SU-DHL-6 (cell line): ENCODE measurements around the gene PRRT4.

Experiments
- H2AFZ ChIP-seq: fragments of 200-600 bp; sonication (generic); 2 replicates; pipeline ENCODE4 v1.6.1; 2014; ENCODE audit warnings: low read depth, mild to moderate bottlenecking, moderate library complexity, mixed read lengths, antibody characterized with exemption, low read length; ENCODE audit not compliant: severe bottlenecking
- H3F3A ChIP-seq: fragments of 200-600 bp; shearing (Covaris generic); 2 replicates; pipeline ENCODE4 v1.6.0; 2016; ENCODE audit warnings: antibody characterized with exemption, mild to moderate bottlenecking; ENCODE audit not compliant: insufficient read depth
- H3K27ac ChIP-seq: fragments of 200-600 bp; sonication (generic); 2 replicates; pipeline ENCODE4 v1.5.1; 2016; ENCODE audit warnings: low read depth, mild to moderate bottlenecking, low read length, moderate library complexity, mixed read lengths
- H3K27me3 ChIP-seq: fragments of 200-600 bp; sonication (generic), shearing (Covaris generic); 2 replicates; pipeline ENCODE4 v1.6.0; 2014; ENCODE audit warnings: mild to moderate bottlenecking, low read length
- H3K36me3 ChIP-seq: fragments of 200-600 bp; sonication (generic); 2 replicates; pipeline ENCODE4 v1.6.1; 2014; ENCODE audit warnings: mild to moderate bottlenecking, low read length, mixed read lengths
- H3K4me2 ChIP-seq: fragments of 300-600, 200-600 bp; shearing (Covaris generic), sonication (generic); 2 replicates; pipeline ENCODE4 v1.6.0; 2014; ENCODE audit warnings: low read length, low read depth, mild to moderate bottlenecking; ENCODE audit not compliant: poor library complexity, severe bottlenecking
- H3K4me3 ChIP-seq: fragments of 200-600 bp; sonication (generic); 2 replicates; pipeline ENCODE4 v1.5.1; 2014; ENCODE audit warnings: antibody characterized with exemption, low read length, mild to moderate bottlenecking, mixed read lengths; ENCODE audit not compliant: insufficient read depth, poor library complexity, severe bottlenecking
- H3K79me2 ChIP-seq: fragments of 200-600 bp; sonication (generic); 2 replicates; pipeline ENCODE4 v1.6.1; 2014; ENCODE audit warnings: mild to moderate bottlenecking, low read length, moderate library complexity; ENCODE audit not compliant: insufficient read depth
- H3K9ac ChIP-seq: fragments of 200-600 bp; sonication (generic); 2 replicates; pipeline ENCODE4 v1.7.0; 2014; ENCODE audit warnings: mild to moderate bottlenecking, low read length
- H3K9me2 ChIP-seq: fragments of 200-600 bp; sonication (generic); replicated peaks from 2 replicates; pipeline ENCODE4 v1.6.1; 2014; ENCODE audit warnings: low read length; ENCODE audit not compliant: insufficient read depth
- H3K9me3 ChIP-seq: fragments of 200-600 bp; sonication (generic); 2 replicates; pipeline ENCODE4 v1.6.1; 2014; ENCODE audit warnings: low read length, mixed read lengths; ENCODE audit not compliant: insufficient read depth
- H4K20me1 ChIP-seq: fragments of 200-600 bp; sonication (generic); 2 replicates; pipeline ENCODE4 v1.6.1; 2014; ENCODE audit warnings: low read depth, mild to moderate bottlenecking, antibody characterized with exemption, low read length, moderate library complexity, mixed read lengths
- CTCF ChIP-seq: fragments of 200-600 bp; sonication (generic); IDR thresholded peaks from one replicate; pipeline ENCODE4 v1.5.1; 2017; ENCODE audit warnings: antibody characterized with exemption, mild to moderate bottlenecking, low read length, moderate library complexity; ENCODE audit not compliant: insufficient read depth, poor library complexity, severe bottlenecking
- EZH2phosphoT487 ChIP-seq: fragments of 200-600 bp; sonication (generic), shearing (Covaris generic); conservative IDR thresholded peaks from 2 replicates; pipeline ENCODE4 v1.6.1; 2018; ENCODE audit warnings: mild to moderate bottlenecking, antibody characterized with exemption, low read length, moderate library complexity, mixed read lengths

Gene PRRT4

DNA sequence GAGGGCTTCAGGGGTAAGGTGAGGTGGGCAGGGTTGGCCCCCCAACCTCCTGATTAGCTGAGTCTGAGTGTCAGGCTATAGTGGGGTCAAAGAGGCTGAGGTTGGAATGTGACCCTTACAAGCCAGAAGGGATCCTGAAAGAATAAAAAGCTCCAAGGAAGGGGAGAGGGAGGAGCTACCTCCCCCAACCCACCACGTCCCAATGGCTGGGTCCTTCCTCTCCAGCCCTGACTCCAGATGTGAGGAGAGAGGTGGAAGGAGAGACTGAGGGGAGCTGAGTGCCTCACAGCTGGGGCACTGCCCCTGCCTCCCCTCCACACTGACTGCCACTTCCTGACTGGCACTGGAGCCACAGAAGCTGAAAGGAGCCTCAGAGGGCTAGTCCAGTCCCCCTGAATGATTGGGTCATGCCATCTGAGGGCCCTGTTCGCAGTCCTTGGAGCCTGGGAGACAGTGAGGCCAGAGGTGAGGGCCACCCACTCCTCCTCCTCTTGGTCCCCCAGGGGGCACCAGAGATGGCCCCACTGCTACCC lies 27.7 kb upstream of the PRRT4 start:
- no peak overlapping the region for H3K9ac ChIP-seq
- TF ChIP-seq EZH2phosphoT487 (no peak), CTCF (no peak)
- no peak overlapping the region for H2AFZ ChIP-seq
- no peak overlapping the region for H3K4me2 ChIP-seq
- no peaks in the 10 kb centered on the region for H3K9me2 ChIP-seq
- no peaks in the 10 kb centered on the region for H3K79me2 ChIP-seq
- no peaks in the 10 kb centered on the region for H3F3A ChIP-seq
- H3K36me3 ChIP-seq, result no peaks in the 10 kb centered on the region
- H4K20me1 ChIP-seq, result no peaks in the 10 kb centered on the region
- no peaks in the 10 kb centered on the region for H3K9me3 ChIP-seq
- H3K27ac ChIP-seq, result no peak overlapping the region
- H3K27me3 ChIP-seq, result no peaks in the 10 kb centered on the region
- no peak overlapping the region for H3K4me3 ChIP-seq

GRCh38 chr7:128388145-128388485 lies 26.6 kb upstream of the PRRT4 start:
- no peaks in the 10 kb centered on the region for H3F3A ChIP-seq
- TF ChIP-seq EZH2phosphoT487 (no peak), CTCF (no peak)
- no peak overlapping the region for H3K9ac ChIP-seq
- no peak overlapping the region for H3K27ac ChIP-seq
- no peaks in the 10 kb centered on the region for H3K9me3 ChIP-seq
- no peak overlapping the region for H3K4me2 ChIP-seq
- H4K20me1 ChIP-seq, result no peaks in the 10 kb centered on the region
- H3K4me3 ChIP-seq, result no peak overlapping the region
- no peaks in the 10 kb centered on the region for H3K36me3 ChIP-seq
- H2AFZ ChIP-seq, result no peak overlapping the region
- H3K27me3 ChIP-seq, result no peaks in the 10 kb centered on the region
- no peaks in the 10 kb centered on the region for H3K79me2 ChIP-seq
- H3K9me2 ChIP-seq, result no peaks in the 10 kb centered on the region

- TF ChIP-seq EZH2phosphoT487 (no peak), CTCF (peak; percentile 71)
- no peaks in the 10 kb centered on the region for H3K36me3 ChIP-seq
- H3K9me2 ChIP-seq, result no peaks in the 10 kb centered on the region
- H3K9ac ChIP-seq, result no peak overlapping the region
- H2AFZ ChIP-seq, result no peak overlapping the region
- no peak overlapping the region for H3K27ac ChIP-seq
- no peaks in the 10 kb centered on the region for H3K9me3 ChIP-seq
- no peak overlapping the region for H3K4me3 ChIP-seq
- no peak overlapping the region for H3K4me2 ChIP-seq
- H4K20me1 ChIP-seq, result no peaks in the 10 kb centered on the region
- no peaks in the 10 kb centered on the region for H3F3A ChIP-seq
- no peaks in the 10 kb centered on the region for H3K79me2 ChIP-seq
- H3K27me3 ChIP-seq, result no peaks in the 10 kb centered on the region
Observed at GRCh38 chr7:128387216-128388144, 26.0 kb upstream of the PRRT4 start.
